Measurements from ENCODE around the gene RIOK1. TPM values are rescaled to one million over a fixed set of nuclear protein-coding genes. Genes with fewer than 3 reads are reported as not detected.

The RIOK1 gene
- total RNA-seq, 1 experiment from 2014 or later: 36.8 TPM

GRCh38 chr6:7391151-7391550, 1.5 kb downstream of the RIOK1 start:
- H3K36me3 ChIP-seq (ENCODE audit: insufficient read depth, low read length): peaks cover 27% of the 10 kb centered on the region
- peaks cover 50% of the 10 kb centered on the region for H3K79me2 ChIP-seq (ENCODE audit: low read length)
- H3K4me3 ChIP-seq (ENCODE audit: low read length): peak overlapping the region; percentile 90

GRCh38 chr6:7392402-7392801, 2.8 kb downstream of the RIOK1 start:
- Histone ChIP-seq H2AFZ (ENCODE audit: low read length) (no peak overlapping the region), H3K27ac (ENCODE audit: low read length) (no peak overlapping the region), H3K4me3 (ENCODE audit: low read length) (no peak overlapping the region), H3K27me3 (ENCODE audit: low read length) (no peaks in the 10 kb centered on the region), H3K9me2 (replicated peaks; ENCODE audit: insufficient read depth, low read length) (no peaks in the 10 kb centered on the region), H3K79me2 (ENCODE audit: low read length) (peaks cover 54% of the 10 kb centered on the region), H3K9me3 (ENCODE audit: low read length) (no peaks in the 10 kb centered on the region), H3K4me1 (ENCODE audit: low read length) (peaks cover 22% of the 10 kb centered on the region), H3K9ac (ENCODE audit: low read length) (no peak overlapping the region), H4K20me1 (ENCODE audit: insufficient read depth, low read depth, low read length) (peaks cover 14% of the 10 kb centered on the region; the same call in 1 of the 2 replicates), H3K4me2 (ENCODE audit: low read depth, low read length, poor library complexity, severe bottlenecking) (peak overlapping the region; percentile 91), H3K36me3 (ENCODE audit: insufficient read depth, low read length) (peaks cover 35% of the 10 kb centered on the region)
- DNase-seq: no peak

More at GRCh38 chr6:7391151-7391550, 1.5 kb downstream of the RIOK1 start:
- no peaks in the 10 kb centered on the region for H3K9me2 ChIP-seq (replicated peaks; ENCODE audit: insufficient read depth, low read length)
- H4K20me1 ChIP-seq (ENCODE audit: insufficient read depth, low read depth, low read length): peaks cover 14% of the 10 kb centered on the region; the same call in 1 of the 2 replicates
- no peak for DNase-seq
- peak overlapping the region; percentile 91 for H3K4me2 ChIP-seq (ENCODE audit: low read depth, low read length, poor library complexity, severe bottlenecking)
- H3K27me3 ChIP-seq (ENCODE audit: low read length): no peaks in the 10 kb centered on the region
- peaks cover 29% of the 10 kb centered on the region for H3K4me1 ChIP-seq (ENCODE audit: low read length)
- no peaks in the 10 kb centered on the region for H3K9me3 ChIP-seq (ENCODE audit: low read length)
- no peak overlapping the region for H3K27ac ChIP-seq (ENCODE audit: low read length)
- no peak overlapping the region for H2AFZ ChIP-seq (ENCODE audit: low read length)
- peak overlapping the region; percentile 89 for H3K9ac ChIP-seq (ENCODE audit: low read length)

- no peaks in the 10 kb centered on the region for H3K9me2 ChIP-seq (replicated peaks; ENCODE audit: insufficient read depth, low read length)
- DNase-seq: no peak
- no peak overlapping the region for H3K4me3 ChIP-seq (ENCODE audit: low read length)
- no peaks in the 10 kb centered on the region for H3K4me1 ChIP-seq (ENCODE audit: low read length)
- H3K36me3 ChIP-seq (ENCODE audit: insufficient read depth, low read length): peaks cover 84% of the 10 kb centered on the region
- peaks cover 31% of the 10 kb centered on the region for H3K79me2 ChIP-seq (ENCODE audit: low read length)
- no peaks in the 10 kb centered on the region for H4K20me1 ChIP-seq (ENCODE audit: insufficient read depth, low read depth, low read length)
- H2AFZ ChIP-seq (ENCODE audit: low read length): no peak overlapping the region
- no peak overlapping the region for H3K27ac ChIP-seq (ENCODE audit: low read length)
- no peaks in the 10 kb centered on the region for H3K9me3 ChIP-seq (ENCODE audit: low read length)
- H3K9ac ChIP-seq (ENCODE audit: low read length): no peak overlapping the region
- H3K27me3 ChIP-seq (ENCODE audit: low read length): no peaks in the 10 kb centered on the region
- H3K4me2 ChIP-seq (ENCODE audit: low read depth, low read length, poor library complexity, severe bottlenecking): no peak overlapping the region
Observed at GRCh38 chr6:7401075-7401474, 11.5 kb downstream of the RIOK1 start.

- Histone ChIP-seq H3K27me3 (ENCODE audit: low read length) (no peaks in the 10 kb centered on the region), H3K4me2 (ENCODE audit: low read depth, low read length, poor library complexity, severe bottlenecking) (no peak overlapping the region), H3K36me3 (ENCODE audit: insufficient read depth, low read length) (peaks cover 87% of the 10 kb centered on the region), H3K9me2 (replicated peaks; ENCODE audit: insufficient read depth, low read length) (no peaks in the 10 kb centered on the region), H3K79me2 (ENCODE audit: low read length) (peaks cover 23% of the 10 kb centered on the region; the same call in 1 of the 2 replicates), H4K20me1 (ENCODE audit: insufficient read depth, low read depth, low read length) (no peaks in the 10 kb centered on the region), H3K4me3 (ENCODE audit: low read length) (no peak overlapping the region), H3K9ac (ENCODE audit: low read length) (no peak overlapping the region), H3K27ac (ENCODE audit: low read length) (no peak overlapping the region), H3K4me1 (ENCODE audit: low read length) (no peaks in the 10 kb centered on the region), H3K9me3 (ENCODE audit: low read length) (no peaks in the 10 kb centered on the region), H2AFZ (ENCODE audit: low read length) (no peak overlapping the region)
- no peak for DNase-seq
Observed at GRCh38 chr6:7402716-7403115, 13.1 kb downstream of the RIOK1 start.

GRCh38 chr6:7404546-7404945, 14.9 kb downstream of the RIOK1 start:
- no peak overlapping the region for H3K9ac ChIP-seq (ENCODE audit: low read length)
- no peaks in the 10 kb centered on the region for H3K9me2 ChIP-seq (replicated peaks; ENCODE audit: insufficient read depth, low read length)
- no peaks in the 10 kb centered on the region for H4K20me1 ChIP-seq (ENCODE audit: insufficient read depth, low read depth, low read length)
- H3K79me2 ChIP-seq (ENCODE audit: low read length): peaks cover 13% of the 10 kb centered on the region; the same call in 1 of the 2 replicates
- no peak for DNase-seq
- H3K4me1 ChIP-seq (ENCODE audit: low read length): no peaks in the 10 kb centered on the region
- H3K27me3 ChIP-seq (ENCODE audit: low read length): no peaks in the 10 kb centered on the region
- no peak overlapping the region for H3K4me2 ChIP-seq (ENCODE audit: low read depth, low read length, poor library complexity, severe bottlenecking)
- H3K9me3 ChIP-seq (ENCODE audit: low read length): no peaks in the 10 kb centered on the region
- no peak overlapping the region for H3K27ac ChIP-seq (ENCODE audit: low read length)
- no peak overlapping the region for H2AFZ ChIP-seq (ENCODE audit: low read length)
- H3K36me3 ChIP-seq (ENCODE audit: insufficient read depth, low read length): peaks cover 76% of the 10 kb centered on the region
- no peak overlapping the region for H3K4me3 ChIP-seq (ENCODE audit: low read length)

- H3K9me2 ChIP-seq (replicated peaks; ENCODE audit: insufficient read depth, low read length): no peaks in the 10 kb centered on the region
- no peak for DNase-seq
- no peaks in the 10 kb centered on the region for H4K20me1 ChIP-seq (ENCODE audit: insufficient read depth, low read depth, low read length)
- H3K4me1 ChIP-seq (ENCODE audit: low read length): no peaks in the 10 kb centered on the region
- no peaks in the 10 kb centered on the region for H3K9me3 ChIP-seq (ENCODE audit: low read length)
- no peak overlapping the region for H2AFZ ChIP-seq (ENCODE audit: low read length)
- no peaks in the 10 kb centered on the region for H3K27me3 ChIP-seq (ENCODE audit: low read length)
- H3K27ac ChIP-seq (ENCODE audit: low read length): no peak overlapping the region
- no peak overlapping the region for H3K4me3 ChIP-seq (ENCODE audit: low read length)
- no peaks in the 10 kb centered on the region for H3K79me2 ChIP-seq (ENCODE audit: low read length)
- H3K4me2 ChIP-seq (ENCODE audit: low read depth, low read length, poor library complexity, severe bottlenecking): no peak overlapping the region
- peaks cover 73% of the 10 kb centered on the region for H3K36me3 ChIP-seq (ENCODE audit: insufficient read depth, low read length)
- H3K9ac ChIP-seq (ENCODE audit: low read length): no peak overlapping the region
Observed at GRCh38 chr6:7406743-7407142, 17.1 kb downstream of the RIOK1 start.

- no peak for DNase-seq
- Histone ChIP-seq H3K79me2 (ENCODE audit: low read length) (no peaks in the 10 kb centered on the region), H2AFZ (ENCODE audit: low read length) (no peak overlapping the region), H3K36me3 (ENCODE audit: insufficient read depth, low read length) (peaks cover 63% of the 10 kb centered on the region), H3K27ac (ENCODE audit: low read length) (no peak overlapping the region), H3K4me3 (ENCODE audit: low read length) (no peak overlapping the region), H3K27me3 (ENCODE audit: low read length) (no peaks in the 10 kb centered on the region), H4K20me1 (ENCODE audit: insufficient read depth, low read depth, low read length) (no peaks in the 10 kb centered on the region), H3K4me1 (ENCODE audit: low read length) (no peaks in the 10 kb centered on the region), H3K9me2 (replicated peaks; ENCODE audit: insufficient read depth, low read length) (no peaks in the 10 kb centered on the region), H3K9ac (ENCODE audit: low read length) (no peak overlapping the region), H3K9me3 (ENCODE audit: low read length) (no peaks in the 10 kb centered on the region), H3K4me2 (ENCODE audit: low read depth, low read length, poor library complexity, severe bottlenecking) (no peak overlapping the region)
Observed at GRCh38 chr6:7409740-7410139, 20.1 kb downstream of the RIOK1 start.

- Histone ChIP-seq H3K36me3 (ENCODE audit: insufficient read depth, low read length) (peaks cover 64% of the 10 kb centered on the region), H3K4me2 (ENCODE audit: low read depth, low read length, poor library complexity, severe bottlenecking) (no peak overlapping the region)
Observed at GRCh38 chr6:7410851-7411250, 21.2 kb downstream of the RIOK1 start.

GRCh38 chr6:7411328-7411727, 21.7 kb downstream of the RIOK1 start:
- no peaks in the 10 kb centered on the region for H3K4me1 ChIP-seq (ENCODE audit: low read length)
- H3K4me3 ChIP-seq (ENCODE audit: low read length): no peak overlapping the region
- no peaks in the 10 kb centered on the region for H3K79me2 ChIP-seq (ENCODE audit: low read length)
- H3K4me2 ChIP-seq (ENCODE audit: low read depth, low read length, poor library complexity, severe bottlenecking): no peak overlapping the region
- peaks cover 65% of the 10 kb centered on the region for H3K36me3 ChIP-seq (ENCODE audit: insufficient read depth, low read length)
- H2AFZ ChIP-seq (ENCODE audit: low read length): no peak overlapping the region
- H3K9ac ChIP-seq (ENCODE audit: low read length): no peak overlapping the region
- H3K9me2 ChIP-seq (replicated peaks; ENCODE audit: insufficient read depth, low read length): no peaks in the 10 kb centered on the region
- DNase-seq: no peak
- no peaks in the 10 kb centered on the region for H4K20me1 ChIP-seq (ENCODE audit: insufficient read depth, low read depth, low read length)
- H3K27ac ChIP-seq (ENCODE audit: low read length): no peak overlapping the region
- H3K27me3 ChIP-seq (ENCODE audit: low read length): no peaks in the 10 kb centered on the region
- no peaks in the 10 kb centered on the region for H3K9me3 ChIP-seq (ENCODE audit: low read length)

More at GRCh38 chr6:7410851-7411250, 21.2 kb downstream of the RIOK1 start:
- Histone ChIP-seq H3K27ac (ENCODE audit: low read length) (no peak overlapping the region), H3K9ac (ENCODE audit: low read length) (no peak overlapping the region), H3K27me3 (ENCODE audit: low read length) (no peaks in the 10 kb centered on the region), H3K4me1 (ENCODE audit: low read length) (no peaks in the 10 kb centered on the region), H3K79me2 (ENCODE audit: low read length) (no peaks in the 10 kb centered on the region), H3K9me3 (ENCODE audit: low read length) (no peaks in the 10 kb centered on the region), H2AFZ (ENCODE audit: low read length) (no peak overlapping the region), H3K9me2 (replicated peaks; ENCODE audit: insufficient read depth, low read length) (no peaks in the 10 kb centered on the region), H4K20me1 (ENCODE audit: insufficient read depth, low read depth, low read length) (no peaks in the 10 kb centered on the region), H3K4me3 (ENCODE audit: low read length) (no peak overlapping the region)
- DNase-seq: no peak

Measured in Karpas-422 (cell line).